Stimulated activated CD4-positive, alpha-beta T cell treated with anti-CD3 and anti-CD28 coated beads, Interleukin-4, amount 100 ng/mL, for 4 hours (primary cell): ENCODE measurements around the gene MINDY4B.
"Not testable (repeated sequence)": the region's sequence is repeated elsewhere in the genome, so short reads cannot be mapped to it uniquely, and the experiment has no call there.

ENCODE experiments used
- DNase-seq, 2 experiments: peaks; one replicate each; pipeline ENCODE4 v3.0.0-alpha.2; 2020

The MINDY4B gene

DNA sequence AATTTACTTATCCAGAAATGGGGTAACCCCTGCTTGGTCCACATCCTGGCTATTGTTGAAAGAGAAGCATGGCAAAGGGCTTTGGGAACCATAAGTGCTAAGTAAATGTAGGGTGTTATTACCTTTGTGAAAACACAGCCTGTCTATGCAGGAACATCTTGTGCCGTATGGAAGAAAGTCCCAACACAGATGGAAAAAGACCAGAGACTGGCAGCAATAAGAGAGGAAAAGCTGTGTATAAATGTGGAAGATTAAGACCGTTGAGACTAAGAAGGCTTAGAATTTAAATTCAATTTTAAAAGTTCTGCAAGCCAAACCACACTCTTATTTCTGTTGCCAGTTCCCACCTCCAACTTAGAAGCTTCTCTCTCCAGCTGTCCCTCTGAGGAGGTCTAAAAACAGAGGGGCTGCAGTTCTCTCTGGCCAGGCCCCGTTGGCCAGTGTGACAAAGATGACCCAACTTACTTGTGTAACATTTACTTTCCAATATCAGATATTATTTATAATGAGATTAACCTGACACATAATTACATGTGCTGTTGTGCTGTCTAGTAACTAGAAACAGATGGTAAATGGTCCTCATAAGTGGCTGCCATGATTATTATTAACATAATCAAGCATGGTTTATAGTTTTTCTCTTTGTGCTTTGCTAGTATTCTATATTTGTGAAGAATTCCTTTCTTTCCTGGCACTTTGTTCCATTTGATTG, 7.0 kb downstream of the MINDY4B start:
- no peak for DNase-seq

DNA sequence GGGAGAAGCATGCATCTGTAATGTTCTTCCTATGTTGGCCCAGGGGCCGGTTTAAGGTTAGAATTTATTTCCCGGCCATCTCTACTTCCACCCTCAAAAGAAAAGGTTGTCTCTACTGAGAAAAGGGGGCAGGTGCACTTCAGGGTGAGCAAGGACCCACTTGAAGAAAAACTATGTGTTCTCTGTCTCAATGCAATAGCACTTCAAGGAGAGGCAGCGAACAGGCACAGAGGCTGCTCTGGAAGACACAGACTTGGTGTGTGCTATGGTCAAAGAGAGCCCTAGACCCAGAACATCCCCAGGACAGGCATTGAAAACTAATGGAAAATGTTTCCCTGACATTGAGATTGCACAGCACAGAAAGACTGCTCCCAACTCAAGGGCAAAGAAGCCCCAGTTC, 7.6 kb downstream of the MINDY4B start:
- no peak for DNase-seq

- DNase-seq, result no peak
Observed at GRCh38 chr3:150890831-150891230, 14.4 kb downstream of the MINDY4B start.

DNA sequence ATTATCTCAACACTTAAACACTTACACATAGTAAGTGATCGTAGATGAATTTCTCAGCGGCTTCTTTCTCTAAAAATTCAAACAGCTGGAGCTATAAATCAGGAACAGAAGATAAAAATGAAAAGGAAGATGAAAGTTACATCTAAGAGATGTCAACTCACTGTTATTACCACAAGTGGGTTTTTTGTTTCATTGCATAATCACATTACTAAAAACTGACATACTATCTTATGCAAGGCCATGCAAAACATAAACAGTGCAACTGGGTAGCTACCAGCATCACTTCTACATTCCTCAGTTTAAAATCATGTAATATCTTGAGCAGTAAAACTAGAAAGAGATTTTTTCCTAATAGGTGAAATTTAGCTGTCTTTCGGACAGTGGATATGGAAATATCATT, 14.9 kb downstream of the MINDY4B start:
- DNase-seq, result no peak

DNA sequence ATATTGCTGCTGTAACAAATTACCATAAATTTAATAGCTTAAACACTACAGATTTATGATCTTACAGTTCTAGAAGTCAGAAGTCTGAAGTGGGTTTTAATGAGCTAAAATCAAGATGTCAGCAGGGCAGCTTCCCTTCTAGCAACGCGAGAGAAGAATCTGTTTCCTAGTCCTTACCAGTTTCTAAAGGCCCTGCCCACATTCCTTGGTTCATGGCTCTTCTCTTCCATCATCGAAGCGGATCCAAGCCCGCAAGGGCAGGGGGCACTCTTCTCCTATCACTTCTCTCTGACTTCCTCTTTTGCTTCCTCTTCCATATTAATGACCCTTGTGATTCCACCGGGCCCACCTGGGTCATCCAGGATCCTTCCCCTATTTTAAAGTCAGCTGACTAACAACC, 16.1 kb downstream of the MINDY4B start:
- no peak for DNase-seq

DNA sequence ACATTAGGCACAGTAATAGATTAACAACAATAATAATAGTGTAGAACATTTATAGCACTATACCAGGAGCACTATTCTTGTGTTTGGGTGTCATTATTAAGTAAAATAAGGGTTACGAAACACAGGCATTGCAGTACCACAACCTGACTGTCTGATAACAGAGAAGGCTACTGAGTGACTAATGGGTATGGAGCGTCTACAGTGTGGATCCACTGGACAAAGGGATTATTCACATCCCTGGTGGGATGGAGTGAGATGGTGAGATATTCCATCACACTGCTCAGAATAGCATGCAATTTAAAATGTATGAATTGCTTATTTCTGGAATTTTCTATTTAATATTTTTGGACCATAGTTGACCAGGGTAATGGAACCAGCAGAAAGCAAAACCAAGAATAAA, 18.2 kb downstream of the MINDY4B start:
- DNase-seq, result no peak

DNA sequence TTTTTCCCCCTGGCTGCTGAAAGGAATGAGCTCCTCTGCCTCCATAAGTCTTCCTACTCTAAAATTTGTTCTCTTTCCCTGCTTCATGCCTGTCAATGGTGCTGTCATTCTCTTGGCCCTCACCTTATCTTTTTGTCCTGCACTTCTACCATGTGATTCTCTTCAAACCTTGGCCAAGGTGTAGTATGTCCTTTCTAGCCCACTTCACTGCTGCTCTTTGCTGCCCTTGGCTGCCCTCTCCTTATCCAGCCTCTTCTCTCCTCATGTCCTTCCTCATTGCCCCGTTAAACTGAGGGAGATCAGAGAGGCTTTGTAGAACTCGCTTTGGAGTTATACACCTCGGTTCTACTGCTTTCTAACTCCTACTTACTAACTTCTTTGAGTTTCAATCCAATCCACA, 19.7 kb downstream of the MINDY4B start:
- no peak for DNase-seq

DNA sequence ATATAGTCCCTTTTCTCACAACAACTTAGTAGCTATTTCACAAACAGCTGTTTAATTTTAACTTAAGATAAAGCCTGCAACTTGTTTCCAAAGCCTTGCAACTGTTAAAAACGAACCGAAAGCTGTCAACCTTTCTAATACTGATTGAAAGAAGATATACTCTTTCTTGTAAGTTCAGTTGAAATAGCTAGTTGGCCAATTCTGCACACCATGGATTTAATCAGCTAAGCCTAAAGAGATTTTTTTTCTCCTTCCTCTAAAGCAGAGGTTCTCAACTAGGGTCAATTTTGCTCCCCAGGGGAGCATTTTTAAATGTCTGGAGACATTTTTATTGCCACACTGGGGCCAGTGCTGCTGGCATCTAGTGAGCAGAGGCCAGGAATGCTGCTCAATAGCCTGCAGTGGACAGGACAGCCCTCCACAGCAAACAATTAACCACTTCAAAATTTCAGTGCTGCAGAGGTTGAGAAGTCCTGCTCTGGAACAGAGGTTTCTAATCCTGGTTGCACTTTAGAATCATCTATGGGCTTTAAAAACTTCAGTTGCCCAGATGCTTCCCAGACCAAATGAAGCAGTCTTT, 26.2 kb downstream of the MINDY4B start:
- DNase-seq, result no peak

- no peak for DNase-seq
Observed at GRCh38 chr3:150878290-150878689, 26.9 kb downstream of the MINDY4B start.

DNA sequence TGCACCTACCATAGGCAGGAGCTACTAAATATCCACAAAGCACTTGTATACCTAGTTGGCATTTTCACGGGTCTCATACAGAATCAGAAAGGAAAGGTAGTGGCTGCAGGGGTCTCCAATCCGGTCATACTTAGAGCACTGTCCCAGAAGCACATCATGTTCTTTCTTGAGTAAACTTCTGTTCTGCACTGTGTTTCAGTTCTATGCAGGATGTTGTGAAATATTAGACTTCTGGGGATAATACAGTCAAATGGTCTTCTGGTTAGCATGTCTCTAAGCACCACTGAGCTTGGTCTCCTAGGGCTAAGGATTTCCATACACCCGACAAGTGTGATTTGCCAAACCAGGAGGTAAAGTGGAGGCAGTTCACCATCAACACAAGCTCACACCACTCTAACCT, 27.9 kb downstream of the MINDY4B start:
- DNase-seq, result no peak

DNA sequence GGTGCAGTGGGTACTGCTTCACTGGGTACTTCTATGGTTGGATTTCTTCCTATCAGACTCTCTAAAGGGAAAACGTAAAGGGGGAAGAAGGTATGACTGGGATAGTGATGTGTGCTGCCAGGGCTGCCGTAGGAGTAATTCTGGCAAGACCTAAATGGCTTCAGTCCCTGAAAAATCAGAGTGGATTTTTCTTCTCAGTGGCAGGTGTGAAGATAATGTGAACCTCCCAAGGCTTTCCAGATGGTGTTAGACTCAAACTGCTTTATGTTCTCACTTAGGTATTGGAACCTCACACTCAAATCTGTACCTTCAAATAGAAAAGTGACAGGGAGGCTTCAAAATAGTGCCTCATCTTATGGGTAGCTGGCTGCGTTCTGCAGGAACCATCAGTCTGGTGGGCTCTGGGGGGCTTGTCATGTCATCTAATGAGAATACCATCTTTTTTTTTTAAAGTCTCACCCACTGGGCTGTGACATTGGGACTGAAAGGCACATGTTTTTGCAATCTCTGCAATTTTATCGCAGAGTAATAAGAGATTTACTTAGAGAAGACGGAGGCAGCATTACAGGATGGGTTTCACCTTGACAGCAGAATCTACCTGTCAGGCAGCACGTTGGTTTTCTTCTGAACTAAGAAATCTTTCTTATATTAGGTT, 28.5 kb downstream of the MINDY4B start:
- DNase-seq, result no peak

DNA sequence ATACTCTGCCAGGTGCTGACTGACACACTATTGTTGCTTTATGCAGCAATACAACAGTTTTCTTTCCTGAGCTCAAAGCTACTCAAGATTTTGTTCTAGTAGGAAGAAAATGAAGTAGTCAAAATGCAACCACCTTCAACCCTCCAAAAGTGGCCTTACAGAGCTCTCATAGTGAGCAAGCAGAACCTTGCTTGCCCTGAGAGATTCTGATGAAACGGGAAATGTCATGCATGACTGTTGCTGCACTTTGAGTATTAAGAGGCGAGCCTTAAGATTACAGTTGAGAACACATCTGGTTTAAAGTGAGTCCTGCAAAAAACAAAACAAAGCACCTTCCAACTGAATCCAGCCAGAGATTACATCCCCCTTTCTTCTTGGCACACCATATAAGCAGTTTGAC, 29.7 kb downstream of the MINDY4B start:
- no peak for DNase-seq

- no peak for DNase-seq
Observed at GRCh38 chr3:150874666-150875219, 30.5 kb downstream of the MINDY4B start.

DNA sequence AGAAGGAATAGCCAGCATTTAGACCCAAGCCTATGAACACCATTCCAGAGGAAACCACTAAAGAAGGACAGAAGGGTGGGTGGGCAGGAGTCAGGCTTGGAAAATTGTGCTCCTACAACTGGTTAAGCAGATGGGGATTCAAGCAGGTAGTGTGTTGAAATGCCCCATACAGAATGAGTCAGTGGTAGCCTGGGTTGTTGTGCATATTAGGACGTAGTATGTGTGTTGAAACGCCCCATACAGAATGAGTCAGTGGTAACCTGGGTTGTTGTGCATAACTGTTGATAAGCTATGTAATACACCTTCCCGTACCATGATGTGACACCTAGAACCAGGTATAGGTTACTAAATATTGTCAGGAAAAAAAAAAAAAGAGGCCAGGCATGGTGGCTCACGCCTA, 34.0 kb downstream of the MINDY4B start:
- no peak for DNase-seq

DNA sequence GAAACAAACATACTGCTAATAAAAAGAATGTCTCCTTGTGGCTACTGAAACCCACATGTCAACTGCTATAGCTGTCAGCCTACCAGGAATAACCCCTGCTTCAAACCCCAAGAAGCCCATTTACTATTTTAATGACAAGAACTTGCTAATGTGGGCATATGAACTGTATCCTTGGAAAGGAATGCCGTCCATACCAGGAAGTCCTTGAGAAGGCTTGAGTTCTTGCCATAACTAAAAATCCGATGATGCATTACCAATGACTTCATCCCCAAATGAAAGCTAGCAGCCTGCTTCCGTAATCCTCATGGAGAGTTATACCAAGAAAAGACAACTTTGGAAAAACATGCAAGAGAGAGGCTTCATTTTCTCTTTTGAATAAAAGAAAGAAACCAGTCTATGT, 34.8 kb downstream of the MINDY4B start:
- DNase-seq, result no peak

- DNase-seq, result no peak
Observed at GRCh38 chr3:150868282-150868681, 37.0 kb downstream of the MINDY4B start.

DNA sequence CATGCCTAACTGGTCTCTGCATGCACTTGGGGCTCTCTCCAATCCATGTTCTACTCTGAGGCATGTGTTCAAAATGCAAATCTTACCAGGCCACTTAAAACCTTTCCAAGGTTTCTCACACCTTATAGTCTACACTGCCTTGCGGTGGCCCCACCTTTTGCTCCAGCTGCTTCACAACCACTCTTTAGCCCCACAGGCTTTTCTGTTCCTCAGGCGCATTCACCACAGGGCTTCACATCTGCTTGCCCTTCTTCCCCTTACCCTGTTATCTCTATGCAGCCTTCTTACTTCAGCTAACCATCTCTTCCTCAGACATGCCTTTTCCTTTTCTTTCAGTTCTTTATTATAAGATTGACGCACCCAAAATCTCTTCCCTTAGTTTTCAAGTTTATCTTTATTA, 37.8 kb downstream of the MINDY4B start:
- no peak for DNase-seq

GRCh38 chr3:150863921-150864320, 41.3 kb downstream of the MINDY4B start:
- not testable (repeated sequence) for DNase-seq

GRCh38 chr3:150861851-150862250, 43.4 kb downstream of the MINDY4B start:
- no peak for DNase-seq

DNA sequence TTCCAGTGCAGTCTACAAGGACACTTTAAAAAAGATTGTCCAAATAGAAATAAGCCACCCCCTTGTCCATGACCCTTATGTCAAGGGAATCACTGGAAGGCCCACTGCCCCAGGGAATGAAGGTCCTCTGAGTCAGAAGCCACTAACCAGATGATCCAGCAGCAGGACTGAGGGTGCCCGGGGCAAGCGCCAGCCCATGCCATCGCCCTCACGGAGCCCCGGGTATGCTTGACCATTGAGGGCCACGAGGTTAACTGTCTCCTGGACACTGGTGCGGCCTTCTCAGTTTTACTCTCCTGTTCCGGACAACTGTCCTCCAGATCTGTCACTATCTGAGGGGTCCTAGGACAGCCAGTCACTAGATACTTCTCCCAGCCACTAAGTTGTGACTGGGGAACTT, 47.3 kb downstream of the MINDY4B start:
- DNase-seq, result not testable (repeated sequence)

DNA sequence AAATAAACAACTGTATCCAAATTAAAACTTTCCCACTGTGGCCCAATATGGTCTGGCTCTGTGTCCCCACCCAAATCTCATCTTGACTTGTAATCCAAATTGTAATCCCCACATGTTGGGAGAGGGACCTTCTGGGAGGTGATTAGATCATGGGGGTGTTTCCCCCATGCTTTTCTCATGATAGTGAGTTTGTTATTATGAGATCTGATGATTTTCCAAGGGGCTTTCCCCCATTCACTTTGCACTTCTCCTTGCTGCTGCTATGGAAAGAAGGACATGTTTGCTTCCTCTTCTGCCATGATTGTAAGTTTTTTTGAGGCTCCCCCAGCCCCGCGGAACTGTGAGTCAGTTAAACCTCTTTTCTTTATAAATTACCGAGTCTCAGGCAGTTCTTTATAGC, 55.0 kb downstream of the MINDY4B start:
- DNase-seq, result no peak

- no peak for DNase-seq
Observed at GRCh38 chr3:150848864-150849263, 56.4 kb downstream of the MINDY4B start.

DNA sequence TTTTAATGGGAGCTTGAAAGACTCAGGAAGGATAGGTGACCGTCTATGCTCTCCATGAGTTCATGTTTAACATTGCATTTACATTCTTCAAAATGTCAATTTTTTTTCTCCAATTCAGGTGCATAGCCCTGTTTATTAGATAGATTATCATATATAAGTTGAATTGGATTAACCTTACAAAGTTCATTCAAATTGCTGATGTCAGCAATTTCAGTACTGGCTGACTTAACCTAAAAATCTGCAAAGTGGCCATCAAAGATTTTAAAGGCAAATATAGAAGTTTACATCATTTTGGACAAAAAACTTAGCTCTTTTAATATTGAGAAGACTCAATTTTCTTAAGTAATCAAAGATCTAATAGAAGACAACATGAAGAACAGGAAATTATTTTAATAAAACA, 57.8 kb downstream of the MINDY4B start:
- no peak for DNase-seq

GRCh38 chr3:150844484-150844883, 60.8 kb downstream of the MINDY4B start:
- DNase-seq, result no peak
